ENCODE data around the gene PSMD9.

- no peak for TF ChIP-seq CTCF (IDR thresholded peaks at IDR 0.05)
- no peak for TF ChIP-seq POLR2A (IDR thresholded peaks at IDR 0.05)
- TF ChIP-seq POLR2AphosphoS5 (IDR thresholded peaks at IDR 0.05; ENCODE audit: insufficient read depth in 1 of 2, low read depth in 1 of 2): no peak
Observed at GRCh38 chr12:121937654-121938053, 49.1 kb downstream of the PSMD9 start.

Data from vagina (tissue), 2 donors.